ENCODE data around the gene POMT1.

GRCh38 chr9:131518553-131518952, 15.8 kb downstream of the POMT1 start:
- TF ChIP-seq CTCF (IDR thresholded peaks at IDR 0.05) (no peak), POLR2A (IDR thresholded peaks at IDR 0.05) (no peak)

Data from testis (tissue), 2 donors.